Neural progenitor cell (in vitro differentiated cells): Measurements from ENCODE around the gene EVA1A. TPM values are rescaled to one million over a fixed set of nuclear protein-coding genes. Genes with fewer than 3 reads are reported as not detected.

Experiments used
- DNase-seq: peaks from one replicate; pipeline ENCODE4 v3.0.0-alpha.2; 2016; ENCODE audit warnings: low spot score
- H2AFZ ChIP-seq: fragments of 200-600 bp; sonication (generic); replicated peaks from 2 replicates; pipeline ENCODE4 v1.6.1; 2016; ENCODE audit warnings: antibody characterized with exemption
- H3F3A ChIP-seq: fragments of 200-600 bp; sonication (generic); 2 replicates; pipeline ENCODE4 v1.6.1; 2016; ENCODE audit warnings: antibody characterized with exemption, low read depth
- H3K27ac ChIP-seq: fragments of 200-600 bp; sonication (generic); 2 replicates; pipeline ENCODE4 v1.5.1; 2016; ENCODE audit warnings: mild to moderate bottlenecking
- H3K27me3 ChIP-seq: fragments of 200-600 bp; sonication (generic); 2 replicates; pipeline ENCODE4 v1.6.1; 2016; ENCODE audit warnings: mild to moderate bottlenecking, moderate library complexity
- H3K36me3 ChIP-seq: fragments of 200-600 bp; sonication (generic); 2 replicates; pipeline ENCODE4 v1.5.1; 2016
- H3K4me1 ChIP-seq: fragments of 200-600 bp; sonication (generic); 2 replicates; pipeline ENCODE4 v1.6.1; 2016; ENCODE audit warnings: mixed run types
- H3K4me2 ChIP-seq: fragments of 200-600 bp; sonication (generic); 2 replicates; pipeline ENCODE4 v1.6.1; 2016
- H3K4me3 ChIP-seq: fragments of 200-600 bp; sonication (generic); 2 replicates; pipeline ENCODE4 v1.5.1; 2016
- H3K79me2 ChIP-seq: fragments of 200-600 bp; sonication (generic); 2 replicates; pipeline ENCODE4 v1.6.1; 2016; ENCODE audit warnings: low read depth
- H3K9ac ChIP-seq: fragments of 200-600 bp; sonication (generic); 2 replicates; pipeline ENCODE4 v1.6.1; 2016
- H3K9me3 ChIP-seq: fragments of 200-600 bp; sonication (generic); 2 replicates; pipeline ENCODE4 v1.5.1; 2016; ENCODE audit warnings: low read depth
- H4K20me1 ChIP-seq: fragments of 200-600 bp; sonication (generic); 2 replicates; pipeline ENCODE4 v1.6.1; 2016; ENCODE audit warnings: low read depth
- H3K27ac Mint-ChIP-seq: 3 replicates; pipeline ENCODE4 v1.8.0; 2021; ENCODE audit warnings: mixed read lengths
- H3K27me3 Mint-ChIP-seq: 2 replicates; pipeline ENCODE4 v1.8.0; 2022; ENCODE audit warnings: low read depth, mild to moderate bottlenecking, inconsistent platforms, moderate library complexity, mixed read lengths; ENCODE audit not compliant: insufficient read depth
- H3K36me3 Mint-ChIP-seq: 3 replicates; pipeline ENCODE4 v1.8.0; 2021; ENCODE audit warnings: mixed read lengths
- H3K4me1 Mint-ChIP-seq: 3 replicates; pipeline ENCODE4 v1.8.0; 2021; ENCODE audit warnings: mixed read lengths
- H3K4me3 Mint-ChIP-seq: 3 replicates; pipeline ENCODE4 v1.8.0; 2021; ENCODE audit warnings: mild to moderate bottlenecking, moderate library complexity, mixed read lengths
- H3K9me3 Mint-ChIP-seq: 3 replicates; pipeline ENCODE4 v1.8.0; 2020; ENCODE audit warnings: mixed read lengths
- CTCF ChIP-seq: fragments of 200-600 bp; sonication (generic); IDR thresholded peaks from 2 replicates; pipeline ENCODE4 v1.5.1; 2017; ENCODE audit warnings: antibody characterized with exemption, mild to moderate bottlenecking
- EZH2 ChIP-seq: fragments of 200-600 bp; sonication (generic); IDR thresholded peaks from 2 replicates; pipeline ENCODE4 v1.6.1; 2017; ENCODE audit warnings: antibody characterized with exemption, mild to moderate bottlenecking, moderate library complexity
- EZH2phosphoT487 ChIP-seq: fragments of 200-600 bp; sonication (generic); IDR thresholded peaks from 2 replicates; pipeline ENCODE4 v1.6.1; 2017; ENCODE audit warnings: antibody characterized with exemption
- total RNA-seq: library from RNA; depleted of rRNA; stranded (reverse); fragments of >200 nt; gene quantifications from 2 replicates; pipeline ENCODE4 v1.2.3, GENCODE V29; 2015; ENCODE audit warnings: low replicate concordance

The EVA1A gene
- total RNA-seq, 1 donor from 2014 or later, result 2.8 TPM

DNA sequence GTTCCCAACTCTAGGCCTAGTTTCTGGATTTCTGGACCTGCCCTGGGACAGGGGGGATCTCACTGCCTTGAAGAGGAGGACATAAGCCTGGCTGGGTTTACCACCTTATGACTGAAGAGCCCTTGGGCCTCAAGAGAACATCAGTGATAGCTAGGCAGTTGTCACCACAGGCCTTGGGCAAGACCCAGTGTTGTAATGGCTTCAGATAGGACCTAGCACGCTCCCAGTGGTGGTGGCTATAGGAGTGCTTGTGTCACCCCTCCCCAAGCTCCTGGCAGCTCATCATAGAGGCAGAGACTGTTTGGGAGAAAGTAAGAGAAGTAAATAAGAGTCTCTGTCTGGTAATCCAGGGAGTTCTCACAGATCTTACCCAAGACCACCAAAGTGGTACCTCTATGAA, 19.4 kb upstream of the EVA1A start:
- Histone ChIP-seq H4K20me1 (no peaks in the 10 kb centered on the region), H3K4me2 (no peak overlapping the region), H3F3A (no peaks in the 10 kb centered on the region), H3K4me1 (no peaks in the 10 kb centered on the region), H3K27ac (no peak overlapping the region), H3K27me3 (no peaks in the 10 kb centered on the region), H2AFZ (no peak overlapping the region), H3K4me3 (no peak overlapping the region), H3K36me3 (no peaks in the 10 kb centered on the region), H3K9me3 (no peaks in the 10 kb centered on the region), H3K9ac (no peak overlapping the region), H3K79me2 (no peaks in the 10 kb centered on the region)
- Mint-ChIP-seq H3K36me3 (no peaks in the 10 kb centered on the region), H3K9me3 (peaks cover 13% of the 10 kb centered on the region), H3K4me1 (no peaks in the 10 kb centered on the region), H3K27me3 (peaks cover 7% of the 10 kb centered on the region), H3K27ac (no peak overlapping the region), H3K4me3 (no peak overlapping the region)
- no peak for TF ChIP-seq CTCF
- TF ChIP-seq EZH2, result no peak
- TF ChIP-seq EZH2phosphoT487, result no peak
- no peak for DNase-seq

DNA sequence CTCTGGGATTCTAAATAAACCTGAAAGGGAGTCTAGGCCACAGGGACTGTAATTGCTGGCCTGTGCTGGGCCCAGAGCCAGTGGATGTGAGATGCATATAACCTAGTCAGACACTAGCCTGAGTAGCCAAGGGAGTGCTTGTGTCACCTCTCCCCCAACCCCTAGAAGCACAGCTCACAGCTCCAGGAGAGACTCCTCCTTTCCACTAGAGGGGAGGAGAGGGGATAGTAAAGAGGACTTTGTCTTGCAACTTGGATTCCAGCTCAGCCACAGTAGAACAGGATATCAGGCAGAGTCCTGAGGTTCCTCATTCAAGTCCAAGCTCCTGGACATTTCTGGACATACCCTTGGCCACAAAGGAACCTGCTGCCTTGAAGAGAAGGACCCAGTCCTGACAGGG, 18.4 kb upstream of the EVA1A start:
- no peak overlapping the region for H3K4me2 ChIP-seq
- H3F3A ChIP-seq, result no peaks in the 10 kb centered on the region
- H3K36me3 ChIP-seq, result no peaks in the 10 kb centered on the region
- Mint-ChIP-seq H3K4me1 (no peaks in the 10 kb centered on the region), H3K36me3 (no peaks in the 10 kb centered on the region), H3K27ac (no peak overlapping the region), H3K27me3 (peaks cover 7% of the 10 kb centered on the region), H3K4me3 (no peak overlapping the region), H3K9me3 (peaks cover 13% of the 10 kb centered on the region)
- DNase-seq, result no peak
- H3K9me3 ChIP-seq, result no peaks in the 10 kb centered on the region
- no peak overlapping the region for H3K27ac ChIP-seq
- H4K20me1 ChIP-seq, result no peaks in the 10 kb centered on the region
- H3K4me1 ChIP-seq, result no peaks in the 10 kb centered on the region
- no peak for TF ChIP-seq EZH2
- no peaks in the 10 kb centered on the region for H3K27me3 ChIP-seq
- H3K4me3 ChIP-seq, result no peak overlapping the region
- H2AFZ ChIP-seq, result no peak overlapping the region
- no peaks in the 10 kb centered on the region for H3K79me2 ChIP-seq
- H3K9ac ChIP-seq, result no peak overlapping the region

DNA sequence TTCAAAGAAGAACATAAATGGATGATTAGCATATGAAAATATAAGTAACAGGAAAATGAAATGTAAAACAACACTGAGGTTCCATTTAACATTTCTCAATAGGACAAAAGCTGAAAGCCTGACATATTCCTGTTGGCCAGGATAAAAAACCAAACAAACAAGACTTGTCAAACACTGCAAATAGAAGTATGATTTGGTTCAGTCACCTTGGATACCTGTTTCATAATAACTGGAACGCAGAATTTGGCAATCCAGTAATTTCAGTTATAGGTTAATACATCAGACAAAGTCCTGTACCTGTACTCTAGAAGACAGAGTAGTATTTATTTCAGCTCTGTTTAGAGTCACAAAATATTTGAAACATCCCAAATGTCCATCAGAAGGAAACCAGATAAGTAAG, 16.5 kb upstream of the EVA1A start:
- Mint-ChIP-seq H3K27ac (no peak overlapping the region), H3K36me3 (no peaks in the 10 kb centered on the region), H3K4me3 (no peak overlapping the region), H3K4me1 (no peaks in the 10 kb centered on the region), H3K9me3 (peaks cover 13% of the 10 kb centered on the region), H3K27me3 (peaks cover 10% of the 10 kb centered on the region)
- no peaks in the 10 kb centered on the region for H3K79me2 ChIP-seq
- TF ChIP-seq EZH2 (no peak), CTCF (no peak), EZH2phosphoT487 (no peak)
- H3K36me3 ChIP-seq, result no peaks in the 10 kb centered on the region
- no peak overlapping the region for H2AFZ ChIP-seq
- no peaks in the 10 kb centered on the region for H4K20me1 ChIP-seq
- DNase-seq, result no peak
- no peaks in the 10 kb centered on the region for H3K4me1 ChIP-seq
- no peak overlapping the region for H3K9ac ChIP-seq
- H3K4me2 ChIP-seq, result no peak overlapping the region
- H3K9me3 ChIP-seq, result no peaks in the 10 kb centered on the region
- H3F3A ChIP-seq, result no peaks in the 10 kb centered on the region
- no peak overlapping the region for H3K4me3 ChIP-seq
- H3K27ac ChIP-seq, result no peak overlapping the region
- H3K27me3 ChIP-seq, result no peaks in the 10 kb centered on the region

DNA sequence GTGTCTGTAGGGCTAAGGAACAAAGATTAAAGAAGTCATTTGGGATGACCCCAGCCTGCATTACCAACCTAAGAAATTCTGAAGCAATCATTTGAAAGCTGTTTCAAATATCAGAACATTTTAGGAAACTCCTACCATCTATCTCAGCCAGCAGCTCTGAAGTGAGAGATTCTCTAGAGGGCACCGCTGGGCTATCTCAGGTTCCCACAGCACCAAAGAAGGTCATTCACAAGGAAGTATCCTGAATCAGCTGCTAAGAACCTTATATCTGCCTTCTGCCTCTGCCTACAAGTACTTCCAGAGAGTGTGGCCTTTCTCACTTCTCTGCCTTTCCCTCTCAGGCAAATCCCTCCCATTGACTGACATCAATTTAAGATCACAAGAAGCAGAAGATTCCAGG, 13.4 kb upstream of the EVA1A start:
- Histone ChIP-seq H3K4me3 (no peak overlapping the region), H3K9ac (no peak overlapping the region), H3K27ac (no peak overlapping the region), H4K20me1 (no peaks in the 10 kb centered on the region), H3K4me1 (peaks cover 3% of the 10 kb centered on the region), H2AFZ (no peak overlapping the region), H3K9me3 (no peaks in the 10 kb centered on the region), H3K27me3 (no peaks in the 10 kb centered on the region), H3K4me2 (no peak overlapping the region), H3F3A (no peaks in the 10 kb centered on the region), H3K36me3 (no peaks in the 10 kb centered on the region), H3K79me2 (no peaks in the 10 kb centered on the region)
- no peak for TF ChIP-seq EZH2phosphoT487
- no peak for TF ChIP-seq EZH2
- TF ChIP-seq CTCF, result no peak
- no peak overlapping the region for H3K27ac Mint-ChIP-seq
- H3K9me3 Mint-ChIP-seq, result peaks cover 5% of the 10 kb centered on the region
- H3K27me3 Mint-ChIP-seq, result peaks cover 10% of the 10 kb centered on the region
- H3K4me3 Mint-ChIP-seq, result no peak overlapping the region
- peaks cover 30% of the 10 kb centered on the region for H3K4me1 Mint-ChIP-seq
- no peak for DNase-seq
- H3K36me3 Mint-ChIP-seq, result no peaks in the 10 kb centered on the region
